Measurements from ENCODE around the gene ZNRF1. TPM values are rescaled to one million over a fixed set of nuclear protein-coding genes. Genes with fewer than 3 reads are reported as not detected.

Gene ZNRF1
- total and polyA plus RNA-seq, 2 of the 13 experiments (the other 11 are each of a cell fraction or from before 2014, with no cell fraction given), result 43.9 to 58.7 TPM

DNA sequence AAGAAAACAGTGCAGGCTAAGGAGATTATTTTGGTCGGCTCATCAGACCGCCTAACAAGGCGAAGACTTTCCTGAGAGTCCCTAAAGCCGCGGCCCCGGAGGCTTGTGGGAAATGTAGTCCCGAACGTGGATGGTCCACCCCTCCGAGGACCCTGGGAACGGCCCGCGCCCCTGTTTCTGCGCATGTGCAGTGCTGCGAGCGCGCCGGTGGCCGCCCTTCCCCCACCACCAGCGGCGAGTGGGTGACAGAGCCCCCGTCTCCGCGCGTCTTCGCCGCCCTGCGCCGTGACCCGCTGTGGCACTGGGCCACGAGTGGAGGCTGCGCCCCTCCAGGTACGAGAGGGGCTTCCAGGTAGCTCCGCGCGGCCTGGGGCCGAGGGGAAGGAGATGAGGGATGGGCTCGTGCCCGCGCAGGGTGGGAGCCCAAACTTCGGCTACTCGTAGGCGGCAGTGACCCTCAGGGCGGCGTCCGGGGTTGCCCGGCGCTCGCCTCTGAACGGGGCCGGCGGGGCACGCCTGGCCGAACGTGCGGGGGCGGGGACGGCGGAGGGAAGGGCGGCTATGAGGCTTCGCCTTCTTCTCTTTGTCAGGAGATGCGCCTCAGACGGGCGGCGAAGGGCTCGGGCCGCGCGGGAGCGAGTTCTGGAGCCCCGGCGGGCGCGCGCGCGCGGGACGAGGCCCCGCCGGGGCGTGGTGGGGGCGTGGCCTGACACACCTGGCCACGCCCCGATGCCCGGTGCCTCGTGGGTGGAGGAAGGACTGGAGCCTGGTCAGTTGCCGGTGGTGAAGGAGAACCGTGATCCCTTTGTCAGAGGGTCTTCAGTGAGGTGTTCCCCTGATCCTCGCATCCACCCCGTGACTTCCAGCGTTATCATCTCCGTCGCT is 149.7 kb downstream of the ZNRF1 start, which contains the start of gene ZFP1 (continued):
- TF ChIP-seq PREB (CRISPR knock-in tag; IDR thresholded peaks at IDR 0.05), result 0 out of 2 replicates have a peak, but pooled peaks have one; percentile 67
- TF ChIP-seq ZNF639 (CRISPR knock-in tag; conservative IDR thresholded peaks at IDR 0.05), result peak; percentile 89; the same call in 1 of the 2 replicates
- TF ChIP-seq ATM (IDR thresholded peaks at IDR 0.05; ENCODE audit: borderline replicate concordance), result no peak
- peak; percentile 73 for TF ChIP-seq BHLHE40 (IDR thresholded peaks at IDR 0.05; ENCODE audit: low read length)
- TF ChIP-seq, protein P1, sequence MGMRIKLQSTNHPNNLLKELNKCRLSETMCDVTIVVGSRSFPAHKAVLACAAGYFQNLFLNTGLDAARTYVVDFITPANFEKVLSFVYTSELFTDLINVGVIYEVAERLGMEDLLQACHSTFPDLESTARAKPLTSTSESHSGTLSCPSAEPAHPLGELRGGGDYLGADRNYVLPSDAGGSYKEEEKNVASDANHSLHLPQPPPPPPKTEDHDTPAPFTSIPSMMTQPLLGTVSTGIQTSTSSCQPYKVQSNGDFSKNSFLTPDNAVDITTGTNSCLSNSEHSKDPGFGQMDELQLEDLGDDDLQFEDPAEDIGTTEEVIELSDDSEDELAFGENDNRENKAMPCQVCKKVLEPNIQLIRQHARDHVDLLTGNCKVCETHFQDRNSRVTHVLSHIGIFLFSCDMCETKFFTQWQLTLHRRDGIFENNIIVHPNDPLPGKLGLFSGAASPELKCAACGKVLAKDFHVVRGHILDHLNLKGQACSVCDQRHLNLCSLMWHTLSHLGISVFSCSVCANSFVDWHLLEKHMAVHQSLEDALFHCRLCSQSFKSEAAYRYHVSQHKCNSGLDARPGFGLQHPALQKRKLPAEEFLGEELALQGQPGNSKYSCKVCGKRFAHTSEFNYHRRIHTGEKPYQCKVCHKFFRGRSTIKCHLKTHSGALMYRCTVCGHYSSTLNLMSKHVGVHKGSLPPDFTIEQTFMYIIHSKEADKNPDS (CRISPR knock-in tag; IDR thresholded peaks at IDR 0.05), result peak; percentile 70; the same call in 1 of the 2 replicates
- TF ChIP-seq NR2F2 (IDR thresholded peaks at IDR 0.05; ENCODE audit: borderline replicate concordance, low read depth), result no peak
- TF ChIP-seq BRF2 (CRISPR knock-in tag; IDR thresholded peaks at IDR 0.05), result peak; percentile 42; the same call in 1 of the 2 replicates
- TF ChIP-seq KAT7 (CRISPR knock-in tag; IDR thresholded peaks at IDR 0.05; ENCODE audit: borderline replicate concordance), result peak; percentile 96
- peak; percentile 98 for TF ChIP-seq RBFOX2 (IDR thresholded peaks at IDR 0.05; ENCODE audit: low read depth, low read length)
- no peak for TF ChIP-seq HMGA1 (CRISPR knock-in tag; conservative IDR thresholded peaks at IDR 0.05)
- TF ChIP-seq, protein P2, sequence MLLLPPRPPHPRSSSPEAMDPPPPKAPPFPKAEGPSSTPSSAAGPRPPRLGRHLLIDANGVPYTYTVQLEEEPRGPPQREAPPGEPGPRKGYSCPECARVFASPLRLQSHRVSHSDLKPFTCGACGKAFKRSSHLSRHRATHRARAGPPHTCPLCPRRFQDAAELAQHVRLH (CRISPR knock-in tag; IDR thresholded peaks at IDR 0.05; ENCODE audit: borderline replicate concordance, low read depth), result peak; percentile 90; the same call in 1 of the 2 replicates
- TF ChIP-seq STAG1 (CRISPR knock-in tag; IDR thresholded peaks at IDR 0.05), result peak; percentile 13; the same call in 1 of the 2 replicates
- no peak for TF ChIP-seq ZNF737 (CRISPR knock-in tag; IDR thresholded peaks at IDR 0.05; ENCODE audit: borderline replicate concordance)
- TF ChIP-seq TP53 (CRISPR knock-in tag; conservative IDR thresholded peaks at IDR 0.05), result peak; percentile 89
- no peak for TF ChIP-seq HOXA7 (CRISPR knock-in tag; IDR thresholded peaks at IDR 0.05)
- 0 out of 2 replicates have a peak, but pooled peaks have one; percentile 48 for TF ChIP-seq ZNF557 (CRISPR knock-in tag; IDR thresholded peaks at IDR 0.05)
- peak; percentile 64 for TF ChIP-seq ZNF431 (CRISPR knock-in tag; IDR thresholded peaks at IDR 0.05; ENCODE audit: borderline replicate concordance, low read depth)
- TF ChIP-seq ZNF20 (CRISPR knock-in tag; IDR thresholded peaks at IDR 0.05), result no peak
- peak; percentile 85 for TF ChIP-seq SP4 (CRISPR knock-in tag; IDR thresholded peaks at IDR 0.05)
- no peak for TF ChIP-seq ZNF615 (CRISPR knock-in tag; IDR thresholded peaks at IDR 0.05; ENCODE audit: borderline replicate concordance)
- TF ChIP-seq ZNF138 (CRISPR knock-in tag; IDR thresholded peaks at IDR 0.05; ENCODE audit: low read depth), result peak; percentile 73; the same call in 1 of the 2 replicates
- peak; percentile 50; the same call in 1 of the 2 replicates for TF ChIP-seq ZNF570 (CRISPR knock-in tag; IDR thresholded peaks at IDR 0.05; ENCODE audit: borderline replicate concordance)
- TF ChIP-seq EED (CRISPR knock-in tag; IDR thresholded peaks at IDR 0.05), result no peak
- TF ChIP-seq ZNF879 (CRISPR knock-in tag; IDR thresholded peaks at IDR 0.05), result 0 out of 2 replicates have a peak, but pooled peaks have one; percentile 78

Data from HepG2 (cell line).